A549 treated with RU486 at 1 μM for 4 hours (cell line): Measurements from ENCODE around the gene ZNF214. TPM values are rescaled to one million over a fixed set of nuclear protein-coding genes. Genes with fewer than 3 reads are reported as not detected.

Experiments
- total RNA-seq: library from RNA; stranded (reverse); fragments of 200-300 nt; extraction: Qiagen RNA extraction; gene quantifications from 5 replicates; pipeline ENCODE4 v1.2.3, GENCODE V29; 2022; ENCODE audit warnings: low read depth

The ZNF214 gene
- 0.76 to 1.7 TPM (median 1.2 TPM) in 5 replicates for total RNA-seq

GRCh38 chr11:7020183-7020917 is at the start of gene ZNF214, which contains the start of gene NLRP14:
Gene ZNF214, minus strand, starts transcription at chr11:7020346. Its CDS starts 17,511 bp downstream, at chr11:7002835.
Gene NLRP14, plus strand, starts transcription at chr11:7020479. Its CDS starts 18,108 bp downstream, at chr11:7038587.

Other genes with a start within 250 kb of the ZNF214 start
- gene OR2AG2, start 248.4 kb downstream of the ZNF214 start, total RNA-seq = not detected in 5 replicates
- not detected in 5 replicates for gene OR2AG1, start 237.3 kb downstream of the ZNF214 start, total RNA-seq
- not detected in 5 replicates for gene OR6A2, start 220.7 kb downstream of the ZNF214 start, total RNA-seq
- gene OR10A5, start 174.7 kb downstream of the ZNF214 start, total RNA-seq = not detected in 5 replicates
- not detected in 5 replicates for gene OR10A2, start 157.3 kb downstream of the ZNF214 start, total RNA-seq
- not detected in 5 replicates for gene OR10A4, start 143.7 kb downstream of the ZNF214 start, total RNA-seq
- gene OR2D2, start 127.8 kb downstream of the ZNF214 start, total RNA-seq = not detected in 5 replicates
- not detected in 5 replicates for gene OR2D3, start 99.3 kb downstream of the ZNF214 start, total RNA-seq
- gene ZNF215, start 93.9 kb downstream of the ZNF214 start, total RNA-seq = 1.1 to 1.5 TPM (median 1.2 TPM) in 5 replicates
- not detected in 5 replicates for gene NLRP14, start 133 bp upstream of the ZNF214 start, total RNA-seq
- not detected in 5 replicates for gene RBMXL2, start 68.7 kb upstream of the ZNF214 start, total RNA-seq
- gene SYT9, start 231.6 kb upstream of the ZNF214 start, total RNA-seq = 0.22 to 0.35 TPM (median 0.30 TPM) in 5 replicates